HG03354 (cell line): ENCODE measurements around the gene PTGES3L.
A peak's percentile ranks its signal among the peaks of the same experiment; 100 is the strongest.
"Not testable (repeated sequence)": the region's sequence is repeated elsewhere in the genome, so short reads cannot be mapped to it uniquely, and the experiment has no call there.

Experiments
- ATAC-seq: cut with Tn5 transposase; IDR thresholded peaks from one replicate; pipeline ENCODE4 v1.9.1; 2021; ENCODE audit warnings: mild to moderate bottlenecking; ENCODE audit not compliant: unreplicated experiment, poor library complexity, severe bottlenecking

Gene PTGES3L

GRCh38 chr17:42985225-42985624 is 5.3 kb upstream of the PTGES3L start:
- ATAC-seq = no peak

GRCh38 chr17:42982266-42982665 is 2.4 kb upstream of the PTGES3L start:
- ATAC-seq = no peak

- ATAC-seq = peak; percentile 56
Measured at GRCh38 chr17:42980766-42981397, 1.0 kb upstream of the PTGES3L start.

- ATAC-seq = peak; percentile 70
Measured at GRCh38 chr17:42980274-42980765, 440 bp upstream of the PTGES3L start, which contains the start of gene RUNDC1. Gene RUNDC1 (plus strand): TSS chr17:42980565. CDS start chr17:42980577, 12 bp downstream.

GRCh38 chr17:42975701-42976100 is 4.2 kb downstream of the PTGES3L start:
- ATAC-seq = not testable (repeated sequence)

- ATAC-seq = no peak
Measured at GRCh38 chr17:42975265-42975664, 4.6 kb downstream of the PTGES3L start.

GRCh38 chr17:42973323-42973722 is 6.6 kb downstream of the PTGES3L start:
- not testable (repeated sequence) for ATAC-seq

- no peak for ATAC-seq
Measured at GRCh38 chr17:42971589-42971988, 8.3 kb downstream of the PTGES3L start.

- no peak for ATAC-seq
Measured at GRCh38 chr17:42969001-42969581, 10.8 kb downstream of the PTGES3L start.

GRCh38 chr17:42967925-42968324 is 12.0 kb downstream of the PTGES3L start:
- no peak for ATAC-seq

GRCh38 chr17:42964161-42964932 is 15.5 kb downstream of the PTGES3L start, which contains the start of gene AARSD1:
Gene AARSD1 (minus strand): TSS chr17:42964454. CDS start chr17:42964440, 14 bp downstream.
- ATAC-seq = peak; percentile 83

- no peak for ATAC-seq
Measured at GRCh38 chr17:42953669-42954068, 26.2 kb downstream of the PTGES3L start.

- no peak for ATAC-seq
Measured at GRCh38 chr17:42950044-42950783, 29.7 kb downstream of the PTGES3L start.

GRCh38 chr17:42946812-42947211 is 33.1 kb downstream of the PTGES3L start:
- ATAC-seq = no peak

- ATAC-seq = no peak
Measured at GRCh38 chr17:42944211-42944610, 35.7 kb downstream of the PTGES3L start.

GRCh38 chr17:42937712-42938596 is 41.9 kb downstream of the PTGES3L start:
- ATAC-seq = no peak

GRCh38 chr17:42929497-42929844 is 50.4 kb downstream of the PTGES3L start:
- ATAC-seq = no peak

- peak; percentile 62 for ATAC-seq
Measured at GRCh38 chr17:42928714-42929496, 51.0 kb downstream of the PTGES3L start.
